Uterus (tissue), 2 donors: ENCODE results near the gene OSTN.

Experiments
- CTCF ChIP-seq, 4 experiments: fragments of 200-600 bp in 2 of 4; fragments of 450-650 bp in 2 of 4; sonication (generic) in 2 of 4; IDR thresholded peaks; one replicate each; pipeline ENCODE4 v1.5.1; 2016 to 2019; ENCODE audit warnings: antibody characterized with exemption in 4 of 4, mild to moderate bottlenecking in 2 of 4, moderate library complexity in 1 of 4
- POLR2A ChIP-seq, 2 donors: fragments of 450-650 bp; IDR thresholded peaks; one replicate each; pipeline ENCODE4 v1.6.1; 2016; ENCODE audit warnings: antibody characterized with exemption in 2 of 2, mild to moderate bottlenecking in 1 of 2, moderate library complexity in 1 of 2

- no peak for TF ChIP-seq POLR2A (IDR thresholded peaks at IDR 0.05)
- no peak for TF ChIP-seq CTCF (IDR thresholded peaks at IDR 0.05)
These were observed 35.2 kb downstream of the OSTN start for GRCh38 chr3:191234216-191234615.
